ENCODE results near the gene TRAPPC2B. TPM values are rescaled to one million over a fixed set of nuclear protein-coding genes. Genes with fewer than 3 reads are reported as not detected.

TRAPPC2B gene
- total and polyA plus RNA-seq, 2 of the 13 experiments (the other 11 are each of a cell fraction or from before 2014, with no cell fraction given) = 13.3 to 17.7 TPM

DNA sequence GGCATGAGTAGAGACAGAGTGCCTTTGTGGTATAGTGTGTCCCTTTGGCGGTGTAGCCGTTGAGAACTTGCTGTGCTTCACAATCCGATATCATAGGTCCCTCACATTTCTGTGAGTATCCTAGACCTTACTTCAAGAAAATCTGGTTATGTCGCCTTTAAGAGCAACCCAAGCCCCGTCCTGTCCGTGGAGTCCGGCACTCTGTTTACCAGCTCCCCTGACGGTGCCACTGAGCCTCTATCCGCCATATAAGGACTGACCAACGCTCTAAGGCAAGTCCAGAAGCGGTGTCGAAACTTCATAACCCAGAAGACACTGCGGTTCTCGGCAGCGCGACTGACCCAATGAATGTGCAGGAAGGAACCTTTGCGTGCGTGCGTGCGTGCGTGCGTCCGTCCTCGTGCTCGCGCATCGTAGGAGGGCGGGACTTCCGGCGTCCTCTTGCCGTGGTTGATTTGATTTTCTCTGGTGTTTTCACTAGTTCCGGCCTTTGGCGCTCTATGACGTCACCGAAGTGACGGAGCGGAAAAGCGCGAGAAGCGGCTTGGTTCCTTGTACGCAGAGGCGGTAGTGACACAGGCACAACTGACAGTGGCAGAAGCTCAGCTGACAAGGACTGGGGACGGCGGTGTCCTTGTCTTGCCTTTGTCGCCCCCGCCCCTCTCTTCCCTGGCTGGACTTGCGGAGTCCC is at the start of gene TRAPPC2B, which contains the start of gene ZNF547 (continued):
- TF ChIP-seq, protein P1, sequence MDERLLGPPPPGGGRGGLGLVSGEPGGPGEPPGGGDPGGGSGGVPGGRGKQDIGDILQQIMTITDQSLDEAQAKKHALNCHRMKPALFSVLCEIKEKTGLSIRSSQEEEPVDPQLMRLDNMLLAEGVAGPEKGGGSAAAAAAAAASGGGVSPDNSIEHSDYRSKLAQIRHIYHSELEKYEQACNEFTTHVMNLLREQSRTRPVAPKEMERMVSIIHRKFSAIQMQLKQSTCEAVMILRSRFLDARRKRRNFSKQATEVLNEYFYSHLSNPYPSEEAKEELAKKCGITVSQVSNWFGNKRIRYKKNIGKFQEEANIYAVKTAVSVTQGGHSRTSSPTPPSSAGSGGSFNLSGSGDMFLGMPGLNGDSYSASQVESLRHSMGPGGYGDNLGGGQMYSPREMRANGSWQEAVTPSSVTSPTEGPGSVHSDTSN (CRISPR knock-in tag; IDR thresholded peaks at IDR 0.05) = no peak
- TF ChIP-seq SSRP1 (CRISPR knock-in tag; IDR thresholded peaks at IDR 0.05) (no peak), ZNF563 (CRISPR knock-in tag; IDR thresholded peaks at IDR 0.05) (no peak), CBX5 (CRISPR knock-in tag; IDR thresholded peaks at IDR 0.05; ENCODE audit: borderline replicate concordance) (peak; percentile 59; the same call in 1 of the 2 replicates), ZNF747 (CRISPR knock-in tag; IDR thresholded peaks at IDR 0.05; ENCODE audit: borderline replicate concordance) (no peak; the same call in 1 of the 2 replicates), ZNF180 (CRISPR knock-in tag; IDR thresholded peaks at IDR 0.05; ENCODE audit: borderline replicate concordance, low read depth) (no peak), ZNF207 (IDR thresholded peaks at IDR 0.05; ENCODE audit: borderline replicate concordance) (no peak), CREB1 (IDR thresholded peaks at IDR 0.05) (peak; percentile 100), CREB1 (CRISPR knock-in tag; IDR thresholded peaks at IDR 0.05) (peak; percentile 98), ZNF354B (CRISPR knock-in tag; IDR thresholded peaks at IDR 0.05) (no peak), DNMT3B (CRISPR knock-in tag; conservative IDR thresholded peaks at IDR 0.05) (no peak), DPF2 (CRISPR knock-in tag; IDR thresholded peaks at IDR 0.05; ENCODE audit: borderline replicate concordance, low read depth) (no peak), GZF1 (CRISPR knock-in tag; IDR thresholded peaks at IDR 0.05) (no peak; the same call in 1 of the 2 replicates), ZNF441 (CRISPR knock-in tag; IDR thresholded peaks at IDR 0.05; ENCODE audit: borderline replicate concordance) (no peak; the same call in 1 of the 2 replicates), TARDBP (CRISPR knock-in tag; IDR thresholded peaks at IDR 0.05) (peak; percentile 60), MAF1 (CRISPR knock-in tag; IDR thresholded peaks at IDR 0.05; ENCODE audit: borderline replicate concordance) (no peak), GMEB2 (CRISPR knock-in tag; IDR thresholded peaks at IDR 0.05; ENCODE audit: low read depth) (peak; percentile 100)
- TF ChIP-seq, protein P2, sequence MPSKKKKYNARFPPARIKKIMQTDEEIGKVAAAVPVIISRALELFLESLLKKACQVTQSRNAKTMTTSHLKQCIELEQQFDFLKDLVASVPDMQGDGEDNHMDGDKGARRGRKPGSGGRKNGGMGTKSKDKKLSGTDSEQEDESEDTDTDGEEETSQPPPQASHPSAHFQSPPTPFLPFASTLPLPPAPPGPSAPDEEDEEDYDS (CRISPR knock-in tag; IDR thresholded peaks at IDR 0.05) = peak; percentile 75
- TF ChIP-seq, protein P3, sequence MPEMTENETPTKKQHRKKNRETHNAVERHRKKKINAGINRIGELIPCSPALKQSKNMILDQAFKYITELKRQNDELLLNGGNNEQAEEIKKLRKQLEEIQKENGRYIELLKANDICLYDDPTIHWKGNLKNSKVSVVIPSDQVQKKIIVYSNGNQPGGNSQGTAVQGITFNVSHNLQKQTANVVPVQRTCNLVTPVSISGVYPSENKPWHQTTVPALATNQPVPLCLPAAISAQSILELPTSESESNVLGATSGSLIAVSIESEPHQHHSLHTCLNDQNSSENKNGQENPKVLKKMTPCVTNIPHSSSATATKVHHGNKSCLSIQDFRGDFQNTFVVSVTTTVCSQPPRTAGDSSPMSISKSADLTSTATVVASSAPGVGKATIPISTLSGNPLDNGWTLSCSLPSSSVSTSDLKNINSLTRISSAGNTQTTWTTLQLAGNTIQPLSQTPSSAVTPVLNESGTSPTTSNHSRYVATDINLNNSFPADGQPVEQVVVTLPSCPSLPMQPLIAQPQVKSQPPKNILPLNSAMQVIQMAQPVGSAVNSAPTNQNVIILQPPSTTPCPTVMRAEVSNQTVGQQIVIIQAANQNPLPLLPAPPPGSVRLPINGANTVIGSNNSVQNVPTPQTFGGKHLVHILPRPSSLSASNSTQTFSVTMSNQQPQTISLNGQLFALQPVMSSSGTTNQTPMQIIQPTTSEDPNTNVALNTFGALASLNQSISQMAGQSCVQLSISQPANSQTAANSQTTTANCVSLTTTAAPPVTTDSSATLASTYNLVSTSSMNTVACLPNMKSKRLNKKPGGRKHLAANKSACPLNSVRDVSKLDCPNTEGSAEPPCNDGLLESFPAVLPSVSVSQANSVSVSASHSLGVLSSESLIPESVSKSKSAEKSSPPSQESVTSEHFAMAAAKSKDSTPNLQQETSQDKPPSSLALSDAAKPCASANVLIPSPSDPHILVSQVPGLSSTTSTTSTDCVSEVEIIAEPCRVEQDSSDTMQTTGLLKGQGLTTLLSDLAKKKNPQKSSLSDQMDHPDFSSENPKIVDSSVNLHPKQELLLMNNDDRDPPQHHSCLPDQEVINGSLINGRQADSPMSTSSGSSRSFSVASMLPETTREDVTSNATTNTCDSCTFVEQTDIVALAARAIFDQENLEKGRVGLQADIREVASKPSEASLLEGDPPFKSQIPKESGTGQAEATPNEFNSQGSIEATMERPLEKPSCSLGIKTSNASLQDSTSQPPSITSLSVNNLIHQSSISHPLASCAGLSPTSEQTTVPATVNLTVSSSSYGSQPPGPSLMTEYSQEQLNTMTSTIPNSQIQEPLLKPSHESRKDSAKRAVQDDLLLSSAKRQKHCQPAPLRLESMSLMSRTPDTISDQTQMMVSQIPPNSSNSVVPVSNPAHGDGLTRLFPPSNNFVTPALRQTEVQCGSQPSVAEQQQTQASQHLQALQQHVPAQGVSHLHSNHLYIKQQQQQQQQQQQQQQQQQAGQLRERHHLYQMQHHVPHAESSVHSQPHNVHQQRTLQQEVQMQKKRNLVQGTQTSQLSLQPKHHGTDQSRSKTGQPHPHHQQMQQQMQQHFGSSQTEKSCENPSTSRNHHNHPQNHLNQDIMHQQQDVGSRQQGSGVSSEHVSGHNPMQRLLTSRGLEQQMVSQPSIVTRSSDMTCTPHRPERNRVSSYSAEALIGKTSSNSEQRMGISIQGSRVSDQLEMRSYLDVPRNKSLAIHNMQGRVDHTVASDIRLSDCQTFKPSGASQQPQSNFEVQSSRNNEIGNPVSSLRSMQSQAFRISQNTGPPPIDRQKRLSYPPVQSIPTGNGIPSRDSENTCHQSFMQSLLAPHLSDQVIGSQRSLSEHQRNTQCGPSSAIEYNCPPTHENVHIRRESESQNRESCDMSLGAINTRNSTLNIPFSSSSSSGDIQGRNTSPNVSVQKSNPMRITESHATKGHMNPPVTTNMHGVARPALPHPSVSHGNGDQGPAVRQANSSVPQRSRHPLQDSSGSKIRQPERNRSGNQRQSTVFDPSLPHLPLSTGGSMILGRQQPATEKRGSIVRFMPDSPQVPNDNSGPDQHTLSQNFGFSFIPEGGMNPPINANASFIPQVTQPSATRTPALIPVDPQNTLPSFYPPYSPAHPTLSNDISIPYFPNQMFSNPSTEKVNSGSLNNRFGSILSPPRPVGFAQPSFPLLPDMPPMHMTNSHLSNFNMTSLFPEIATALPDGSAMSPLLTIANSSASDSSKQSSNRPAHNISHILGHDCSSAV (CRISPR knock-in tag; IDR thresholded peaks at IDR 0.05; ENCODE audit: borderline replicate concordance) = no peak
